ENCODE data around the gene ADAM33. TPM values are rescaled to one million over a fixed set of nuclear protein-coding genes. Genes with fewer than 3 reads are reported as not detected.

ADAM33 gene
- total RNA-seq, 4 donors from 2014 or later, result 2.6 to 6.4 (median 3.1) TPM

- peaks cover 0 to 3% (median 0%) of the 10 kb centered on the region in 3 donors for H3K9me3 ChIP-seq
- in situ Hi-C loops (cut with MboI; ENCODE audit: low sequenced_read_pairs in 4 of 4), result no loop called here
- no peaks in the 10 kb centered on the region for H3K27me3 ChIP-seq
- DNase-seq, result no peak
- H3K27ac ChIP-seq, result no peak overlapping the region
- H3K4me3 ChIP-seq, result no peak overlapping the region
- intact Hi-C loops (cut with DNase I; ENCODE audit: low total_unique reads), result no loop called here
- no peaks in the 10 kb centered on the region for H3K36me3 ChIP-seq
- no peak for TF ChIP-seq CTCF (IDR thresholded peaks at IDR 0.05 in 4 of 5, conservative IDR thresholded peaks at IDR 0.05 in 1 of 5)
- no peak for TF ChIP-seq POLR2A (IDR thresholded peaks at IDR 0.05)
- H3K4me1 ChIP-seq, result no peaks in the 10 kb centered on the region
- no peak for ATAC-seq
These were observed 15.9 kb upstream of the ADAM33 start for GRCh38 chr20:3697588-3698305.

GRCh38 chr20:3696745-3697587 lies 15.2 kb upstream of the ADAM33 start:
- TF ChIP-seq POLR2A (IDR thresholded peaks at IDR 0.05) (no peak), CTCF (IDR thresholded peaks at IDR 0.05 in 4 of 5, conservative IDR thresholded peaks at IDR 0.05 in 1 of 5) (no peak)
- Histone ChIP-seq H3K27me3 (no peaks in the 10 kb centered on the region), H3K4me3 (no peak overlapping the region), H3K4me1 (no peaks in the 10 kb centered on the region), H3K27ac (no peak overlapping the region), H3K36me3 (no peaks in the 10 kb centered on the region), H3K9me3 (peaks cover 0 to 3% (median 0%) of the 10 kb centered on the region in 3 donors)
- in situ Hi-C loops (cut with MboI; ENCODE audit: low sequenced_read_pairs in 4 of 4) (no loop called here), intact Hi-C loops (cut with DNase I; ENCODE audit: low total_unique reads) (no loop called here)
- no peak for ATAC-seq
- no peak for DNase-seq

- Histone ChIP-seq H3K4me3 (no peak overlapping the region), H3K27ac (no peak overlapping the region), H3K36me3 (no peaks in the 10 kb centered on the region), H3K4me1 (no peaks in the 10 kb centered on the region), H3K27me3 (no peaks in the 10 kb centered on the region), H3K9me3 (peaks cover 0 to 3% (median 0%) of the 10 kb centered on the region in 3 donors)
- ATAC-seq, result no peak
- intact Hi-C loops (cut with DNase I; ENCODE audit: low total_unique reads) (no loop called here), in situ Hi-C loops (cut with MboI; ENCODE audit: low sequenced_read_pairs in 4 of 4) (no loop called here)
- no peak for DNase-seq
- TF ChIP-seq CTCF (IDR thresholded peaks at IDR 0.05 in 4 of 5, conservative IDR thresholded peaks at IDR 0.05 in 1 of 5), result peak in 1 of 5 experiments; percentile 13
- TF ChIP-seq POLR2A (IDR thresholded peaks at IDR 0.05), result no peak
These were observed 14.4 kb upstream of the ADAM33 start for GRCh38 chr20:3696200-3696599.

- in situ Hi-C loops (cut with MboI; ENCODE audit: low sequenced_read_pairs in 4 of 4), result no loop called here
- ATAC-seq, result no peak
- Histone ChIP-seq H3K4me3 (no peak overlapping the region), H3K4me1 (no peaks in the 10 kb centered on the region), H3K27ac (no peak overlapping the region), H3K36me3 (no peaks in the 10 kb centered on the region), H3K27me3 (no peaks in the 10 kb centered on the region), H3K9me3 (peaks cover 0 to 3% (median 0%) of the 10 kb centered on the region in 3 donors)
- TF ChIP-seq CTCF (IDR thresholded peaks at IDR 0.05 in 4 of 5, conservative IDR thresholded peaks at IDR 0.05 in 1 of 5) (no peak), POLR2A (IDR thresholded peaks at IDR 0.05) (no peak)
- intact Hi-C loops (cut with DNase I; ENCODE audit: low total_unique reads), result no loop called here
- DNase-seq, result no peak
These were observed 13.1 kb upstream of the ADAM33 start for GRCh38 chr20:3694864-3695263.

Measured in gastrocnemius medialis (tissue), 4 donors.